PC-3 (cell line): ENCODE measurements around the gene CYTIP.

ENCODE experiments used
- CTCF ChIP-seq: fragments of 300-600 bp; sonication (generic); conservative IDR thresholded peaks from 2 replicates; pipeline ENCODE4 v1.5.1; 2017; ENCODE audit warnings: antibody characterized with exemption, low read depth, mild to moderate bottlenecking, low read length
- EZH2 ChIP-seq: fragments of 300-600 bp; sonication (generic); IDR thresholded peaks from one replicate; pipeline ENCODE4 v1.6.1; 2017; ENCODE audit warnings: antibody characterized with exemption, mild to moderate bottlenecking, low read length; ENCODE audit not compliant: unreplicated experiment

GRCh38 chr2:157433394-157433793, 10.5 kb downstream of the CYTIP start:
- no peak for TF ChIP-seq CTCF
- no peak for TF ChIP-seq EZH2
